ENCODE data around the gene FZD10.

FZD10 gene

GRCh38 chr12:130199581-130200390 is 37.5 kb downstream of the FZD10 start:
- no peak overlapping the region for H3K4me3 ChIP-seq (ENCODE audit: low read depth, low read length)
- no peak for TF ChIP-seq CTCF (IDR thresholded peaks at IDR 0.05; ENCODE audit: low read depth, low read length)

GRCh38 chr12:130200445-130200844 is 38.2 kb downstream of the FZD10 start:
- TF ChIP-seq CTCF (IDR thresholded peaks at IDR 0.05; ENCODE audit: low read depth, low read length), result no peak
- H3K4me3 ChIP-seq (ENCODE audit: low read depth, low read length), result no peak overlapping the region

- H3K4me3 ChIP-seq (ENCODE audit: low read depth, low read length), result no peak overlapping the region
- TF ChIP-seq CTCF (IDR thresholded peaks at IDR 0.05; ENCODE audit: low read depth, low read length), result no peak
These were observed 38.8 kb downstream of the FZD10 start for GRCh38 chr12:130201037-130201436.

GRCh38 chr12:130202201-130202600 is 39.9 kb downstream of the FZD10 start:
- no peak for TF ChIP-seq CTCF (IDR thresholded peaks at IDR 0.05; ENCODE audit: low read depth, low read length)
- H3K4me3 ChIP-seq (ENCODE audit: low read depth, low read length), result no peak overlapping the region

- TF ChIP-seq CTCF (IDR thresholded peaks at IDR 0.05; ENCODE audit: low read depth, low read length), result no peak
- no peak overlapping the region for H3K4me3 ChIP-seq (ENCODE audit: low read depth, low read length)
These were observed 40.9 kb downstream of the FZD10 start for GRCh38 chr12:130203151-130203550.

GRCh38 chr12:130204541-130204953 is 42.3 kb downstream of the FZD10 start:
- no peak overlapping the region for H3K4me3 ChIP-seq (ENCODE audit: low read depth, low read length)
- TF ChIP-seq CTCF (IDR thresholded peaks at IDR 0.05; ENCODE audit: low read depth, low read length), result no peak

- H3K4me3 ChIP-seq (ENCODE audit: low read depth, low read length), result no peak overlapping the region
- TF ChIP-seq CTCF (IDR thresholded peaks at IDR 0.05; ENCODE audit: low read depth, low read length), result no peak
These were observed 43.2 kb downstream of the FZD10 start for GRCh38 chr12:130205495-130205894.
